Putamen (tissue), 1 donor: ENCODE results near the gene HUNK.
"Not testable (repeated sequence)": the region's sequence is repeated elsewhere in the genome, so short reads cannot be mapped to it uniquely, and the experiment has no call there.

Experiments used
- DNase-seq: peaks from one replicate; pipeline ENCODE4 v3.0.0-alpha.2; 2016; ENCODE audit warnings: low spot score

HUNK gene

DNA sequence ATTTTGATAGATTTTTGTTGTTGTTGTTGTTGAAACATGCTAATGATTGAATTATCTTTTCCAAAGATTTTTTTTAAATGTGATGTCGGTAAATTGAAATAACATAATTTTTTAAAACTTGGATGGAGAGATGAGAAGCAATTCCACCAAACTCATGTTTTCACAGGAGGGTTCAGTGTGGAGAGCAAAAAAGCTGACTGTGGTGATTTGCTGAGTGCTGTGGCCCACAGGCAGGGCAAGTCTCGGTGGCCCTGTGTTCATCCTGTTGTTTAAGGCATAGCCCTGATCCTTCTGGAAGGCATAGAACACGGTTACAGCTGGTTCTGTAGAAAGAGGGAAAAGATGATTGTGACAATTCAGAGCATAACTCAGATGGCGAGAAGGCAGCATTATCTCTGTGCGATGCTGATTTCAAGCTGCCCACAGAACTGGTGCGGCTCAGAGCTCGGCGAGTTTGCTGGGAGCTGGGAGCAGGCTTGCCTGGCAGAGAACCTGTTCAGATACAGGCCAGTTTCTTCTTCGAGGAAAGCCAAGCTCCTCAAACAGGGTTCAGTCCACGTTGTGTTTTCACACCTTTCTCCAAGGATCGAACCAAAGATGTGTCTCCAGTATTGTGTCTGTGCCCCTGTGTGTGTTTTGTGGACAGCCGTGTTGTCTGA, 127.1 kb downstream of the HUNK start:
- no peak for DNase-seq

DNA sequence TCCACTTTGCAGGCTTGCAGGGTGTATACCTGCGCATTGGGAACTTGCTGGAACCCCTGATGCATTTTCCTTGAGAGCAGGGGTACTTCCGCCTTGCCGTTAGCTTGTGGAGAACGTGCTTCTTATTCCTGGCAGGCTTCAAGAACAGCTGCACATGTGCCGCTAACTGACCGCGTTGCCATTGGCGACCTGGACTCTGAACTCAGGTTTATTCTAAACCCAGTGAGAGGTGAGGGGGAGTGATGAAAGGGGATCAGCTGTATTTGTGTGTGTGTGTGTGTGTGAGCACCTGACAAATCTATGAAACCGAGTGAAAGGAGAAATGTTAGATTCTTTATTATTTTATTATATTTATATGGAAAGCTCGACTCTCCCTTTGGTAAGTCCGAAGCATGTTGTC, 128.6 kb downstream of the HUNK start:
- no peak for DNase-seq

DNA sequence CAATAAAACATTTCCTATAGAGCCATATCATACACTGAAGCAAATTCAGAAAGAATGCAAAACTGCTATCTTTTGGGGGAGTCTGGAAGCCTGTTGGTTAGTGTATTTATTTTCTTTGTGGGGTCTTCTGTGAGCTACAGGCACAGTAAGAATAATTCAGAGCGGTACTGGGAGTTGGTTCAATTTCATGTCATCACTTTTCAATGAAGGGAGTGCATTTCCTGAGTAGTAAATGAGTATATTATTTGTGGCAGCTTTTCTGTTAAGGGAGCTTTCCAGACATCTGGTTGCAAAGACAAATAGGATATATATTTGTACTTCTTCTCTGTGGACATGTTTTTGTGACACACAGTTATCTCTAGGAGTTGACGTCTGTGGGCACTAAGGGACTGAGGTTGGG, 130.6 kb downstream of the HUNK start:
- no peak for DNase-seq

DNA sequence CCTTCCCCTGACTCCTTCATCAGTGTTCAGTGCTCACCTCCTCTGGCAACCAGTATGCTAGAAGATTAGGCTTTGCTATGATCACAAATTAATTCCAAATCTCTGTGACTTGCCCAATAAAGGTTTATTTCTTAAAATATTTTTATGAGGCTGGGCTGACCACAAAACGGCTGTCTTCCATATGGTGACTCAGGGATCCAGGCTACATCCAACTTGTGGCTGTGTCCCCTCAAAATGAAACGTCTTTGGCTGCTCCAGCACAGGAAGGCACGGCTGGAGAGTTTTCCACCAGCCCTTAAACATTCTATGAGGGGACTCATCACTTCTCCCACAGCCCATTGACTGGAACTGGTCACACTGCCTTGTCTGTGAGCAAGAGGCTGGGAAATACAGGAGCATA, 131.5 kb downstream of the HUNK start:
- DNase-seq = no peak

DNA sequence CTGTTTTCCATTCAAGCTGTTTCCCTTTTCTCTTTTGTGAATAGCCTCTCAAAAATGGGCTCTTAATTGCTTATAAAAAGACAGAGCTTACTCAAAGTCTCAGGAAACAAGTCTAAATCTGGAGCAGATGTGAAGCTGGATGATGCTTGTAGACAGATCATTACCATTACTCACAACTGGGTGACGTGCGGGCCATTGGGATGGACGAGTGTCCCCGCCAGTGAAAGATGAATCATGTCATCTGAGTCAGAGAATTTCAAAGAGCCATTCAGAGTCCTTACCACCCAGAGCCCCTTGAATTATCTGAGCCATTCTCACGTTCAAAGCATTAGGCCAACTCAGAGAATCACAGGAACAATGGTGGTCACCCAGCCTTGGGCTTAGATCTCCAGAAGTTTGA, 134.6 kb downstream of the HUNK start:
- no peak for DNase-seq

DNA sequence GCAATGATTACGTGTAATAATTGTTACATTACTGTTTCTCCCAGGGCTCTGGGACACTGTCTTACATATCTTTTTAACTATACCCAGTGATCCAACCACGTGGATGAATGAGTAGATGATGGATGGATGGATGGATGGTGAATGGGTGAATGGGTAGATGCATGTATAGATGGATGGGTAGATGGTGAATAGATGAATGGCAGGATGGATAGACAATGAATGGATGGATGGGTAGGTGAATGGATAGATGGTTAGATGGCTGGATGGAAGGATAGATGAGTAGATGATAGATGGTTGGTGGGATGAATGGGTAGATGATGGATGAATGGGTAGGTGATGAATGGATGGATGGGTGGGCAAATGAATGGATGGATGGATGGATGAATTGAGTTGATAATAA, 135.9 kb downstream of the HUNK start:
- no peak for DNase-seq

DNA sequence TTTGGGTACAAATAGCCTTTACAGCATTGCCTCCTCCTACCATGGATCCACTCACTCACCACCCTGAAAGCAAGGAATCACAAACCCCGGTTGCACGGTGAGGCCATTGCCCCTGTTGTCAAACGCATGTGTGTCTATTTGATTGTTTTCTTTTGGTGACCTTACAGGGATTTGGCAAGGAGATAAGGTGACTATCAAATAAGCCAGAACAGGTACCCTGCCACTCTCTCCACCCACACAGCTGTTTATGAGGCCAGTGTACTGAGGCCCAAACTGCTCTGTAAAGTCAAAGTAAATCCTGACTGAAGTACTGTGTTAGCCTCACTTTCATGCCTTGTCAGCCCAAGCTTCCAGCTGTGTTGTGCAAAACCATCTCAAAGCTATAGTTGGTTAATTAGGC, 136.4 kb downstream of the HUNK start:
- DNase-seq = no peak

DNA sequence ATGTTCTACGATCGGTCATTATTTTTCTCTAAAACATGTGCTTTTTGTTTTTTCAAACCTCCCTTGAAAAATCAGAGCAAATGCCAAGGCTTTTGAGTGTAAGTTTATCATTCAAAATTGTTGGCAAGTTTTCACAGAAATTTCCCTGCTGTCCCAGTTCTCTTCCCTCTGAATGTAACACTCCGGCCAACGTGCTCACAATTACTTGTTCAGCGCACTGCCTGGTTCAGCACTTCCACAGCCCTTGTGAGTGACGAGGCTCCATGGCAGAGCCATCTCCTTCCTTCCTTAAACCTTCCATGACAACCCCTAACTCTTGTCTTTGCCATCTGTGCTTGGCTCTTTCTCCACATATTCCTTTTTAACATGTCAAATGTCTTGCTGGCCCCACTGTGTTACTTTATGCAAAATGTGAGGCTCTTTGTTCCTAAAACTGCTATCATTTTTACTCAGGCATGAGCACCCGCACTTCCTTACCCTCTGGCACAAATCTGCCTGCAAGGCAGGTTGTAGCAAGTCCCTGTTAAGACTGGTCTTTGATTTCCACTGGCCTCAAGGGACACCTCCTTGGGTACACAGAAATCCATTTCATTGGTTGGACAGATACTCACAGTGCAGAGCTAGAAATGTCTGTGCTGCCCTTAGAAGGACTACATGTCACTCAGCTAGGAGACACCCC, 142.8 kb downstream of the HUNK start:
- no peak for DNase-seq

DNA sequence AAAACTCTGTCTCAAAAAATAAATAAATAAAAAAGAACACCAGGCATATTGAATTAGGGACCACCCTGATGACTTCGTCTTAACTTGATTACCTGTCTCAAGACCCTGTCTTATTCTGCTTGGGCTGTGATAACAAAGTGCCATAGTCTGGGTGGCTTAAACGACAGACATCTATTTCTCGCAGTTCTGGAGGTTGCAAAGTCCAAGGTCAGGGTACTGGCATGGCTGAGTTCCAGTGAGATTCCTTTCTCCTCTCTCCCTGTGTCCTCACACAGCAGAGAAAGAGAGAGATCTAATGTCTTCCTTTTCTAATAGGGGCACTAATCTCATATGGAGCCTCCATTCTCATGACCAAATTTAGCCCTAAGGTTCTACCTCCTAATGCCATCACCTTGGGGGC, 145.6 kb downstream of the HUNK start:
- no peak for DNase-seq

DNA sequence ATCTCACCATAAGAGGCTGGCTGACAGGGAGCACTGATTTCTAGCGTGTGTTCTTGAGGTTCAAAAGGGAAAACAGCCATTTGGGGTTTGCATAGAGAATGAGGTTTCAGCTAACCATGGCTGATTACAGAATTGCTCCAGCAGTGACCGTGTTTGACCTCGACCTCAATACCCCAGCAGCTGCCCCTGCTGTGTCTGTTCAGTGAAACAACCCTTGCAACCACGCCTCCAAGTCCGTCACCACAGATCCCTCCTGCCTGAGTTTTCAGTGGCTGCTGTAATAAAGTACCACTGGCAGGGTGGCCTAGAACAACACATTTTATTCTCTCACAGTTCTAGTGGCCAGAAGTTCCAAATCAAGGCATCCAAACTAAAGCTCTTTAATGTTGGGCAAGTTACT, 147.7 kb downstream of the HUNK start:
- no peak for DNase-seq

DNA sequence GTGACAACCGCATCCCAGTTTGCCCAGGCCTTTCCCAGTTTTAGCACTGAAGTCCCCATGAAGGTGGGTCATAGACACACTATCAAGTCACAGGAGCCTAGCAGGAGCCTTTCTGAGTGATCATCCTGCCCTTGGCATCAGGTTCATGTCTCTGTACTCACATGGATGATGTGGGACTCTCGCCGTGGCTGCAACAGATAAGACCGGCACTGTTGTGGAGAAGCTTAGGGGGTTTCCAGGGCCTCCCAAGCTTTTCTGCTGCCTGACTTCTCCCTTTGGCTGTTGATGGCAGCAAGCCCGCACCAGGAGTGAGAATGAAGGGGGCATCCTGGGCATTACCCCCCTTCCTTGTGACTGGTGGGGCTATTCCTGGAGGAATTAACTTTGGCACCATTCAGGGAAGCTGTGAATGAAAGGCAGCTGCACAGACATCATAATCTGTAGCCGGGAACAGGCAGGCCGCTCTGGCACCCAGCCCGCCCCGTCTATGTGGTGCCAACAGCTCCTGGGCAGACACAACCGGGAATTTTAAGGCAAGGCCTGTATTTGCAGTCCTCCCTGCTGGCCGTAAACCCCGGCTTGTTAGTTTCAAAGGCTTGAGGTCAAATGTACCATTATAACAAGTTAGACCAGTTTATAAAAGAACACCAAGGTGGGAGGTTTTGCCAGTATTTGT, 148.6 kb downstream of the HUNK start:
- no peak for DNase-seq

DNA sequence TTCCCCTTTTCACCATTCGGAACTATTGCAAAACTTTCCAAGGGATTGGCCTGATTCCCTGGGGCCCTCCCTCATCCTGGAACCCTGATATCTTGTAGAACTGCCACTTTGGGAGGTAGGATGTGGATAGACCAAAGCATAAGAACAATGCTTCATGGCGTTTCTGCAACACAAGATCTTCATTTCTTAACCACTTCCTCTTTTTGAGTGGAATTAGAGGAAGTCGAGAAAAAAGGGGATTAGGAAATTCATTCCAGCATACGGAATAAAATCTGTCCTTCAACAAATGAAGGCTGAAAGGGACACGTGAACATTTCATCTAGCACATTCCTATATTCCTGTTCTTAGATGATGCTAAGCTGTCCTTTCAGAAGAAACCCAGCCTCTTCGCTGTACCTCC, 149.3 kb downstream of the HUNK start:
- no peak for DNase-seq

DNA sequence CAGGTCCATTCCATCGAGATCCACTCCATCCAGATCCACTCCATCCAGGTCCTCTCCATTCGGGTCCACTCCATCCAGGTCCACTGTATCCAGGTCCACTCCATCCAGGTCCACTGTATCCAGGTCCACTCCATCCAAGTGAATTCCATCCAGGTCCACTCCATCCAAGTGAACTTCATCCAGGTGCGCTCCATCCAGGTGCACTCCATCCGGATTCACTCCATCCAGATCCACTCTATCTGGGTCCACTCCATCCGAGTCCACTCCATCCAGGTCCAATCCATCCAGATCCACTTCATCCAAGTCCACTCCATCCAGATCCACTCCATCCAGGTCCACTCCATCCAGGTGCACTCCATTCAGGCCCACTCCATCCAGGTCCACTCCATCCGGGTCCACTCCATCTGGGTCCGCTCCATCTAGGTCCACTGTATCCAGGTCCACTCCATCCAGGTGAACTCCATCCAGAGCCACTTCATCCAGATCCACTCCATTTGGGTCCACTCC, 157.4 kb downstream of the HUNK start:
- DNase-seq = no peak

DNA sequence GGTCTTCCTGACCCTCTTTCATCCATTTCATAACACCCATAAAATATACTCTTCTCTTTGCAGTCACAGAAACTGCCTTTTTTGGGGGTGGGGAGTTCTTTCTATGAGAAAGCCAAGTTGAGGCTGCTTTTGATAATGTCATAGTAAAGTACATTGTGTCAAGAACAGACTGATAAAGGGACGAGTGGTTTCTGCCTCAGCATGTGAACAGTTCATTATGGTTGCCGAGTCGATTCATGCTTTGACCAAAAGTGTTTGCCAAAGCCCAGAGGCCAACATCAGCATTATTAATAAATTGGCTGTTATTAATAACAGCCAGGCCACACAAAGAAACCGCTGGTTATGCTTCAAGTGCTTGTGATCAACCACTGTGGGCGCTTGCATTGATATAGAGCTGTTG, 162.0 kb downstream of the HUNK start:
- DNase-seq = no peak

DNA sequence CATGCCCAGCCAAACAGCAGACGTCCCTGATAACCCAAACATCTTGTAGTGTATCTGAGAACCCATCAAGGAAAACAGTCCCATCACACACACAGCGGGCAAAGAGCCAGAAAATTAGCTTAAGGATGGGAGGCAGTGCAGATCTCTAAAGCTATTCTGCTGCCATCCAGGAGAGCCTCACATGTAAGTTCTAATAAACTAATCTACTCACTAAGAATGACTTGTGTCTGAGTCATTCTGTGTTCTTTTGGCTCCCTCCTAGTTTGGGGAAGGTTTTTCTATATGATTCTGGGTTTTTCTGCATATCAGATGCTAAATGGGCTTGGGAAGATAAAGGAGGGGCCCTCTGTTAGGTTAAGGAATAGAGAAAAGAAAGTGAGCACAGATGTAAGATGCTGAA, 162.8 kb downstream of the HUNK start:
- no peak for DNase-seq

DNA sequence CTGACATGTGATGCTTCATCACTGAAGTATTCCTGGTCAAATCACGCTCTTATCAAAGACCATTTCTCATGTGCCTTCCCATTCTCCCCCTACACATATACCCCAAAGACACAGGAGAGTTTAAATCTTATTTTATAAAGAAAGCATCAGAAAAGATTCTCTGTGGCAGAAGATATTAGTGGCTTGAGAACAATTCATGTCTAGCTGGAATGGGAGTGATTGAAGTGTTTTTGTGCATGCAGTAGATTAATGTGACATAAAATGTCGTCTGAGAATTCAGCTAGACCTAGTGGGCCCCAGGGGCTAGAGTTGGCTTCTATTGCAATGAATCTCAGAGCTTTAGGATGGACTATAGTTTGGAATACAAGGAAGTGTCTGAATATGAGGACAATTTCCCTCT, 163.9 kb downstream of the HUNK start:
- no peak for DNase-seq

DNA sequence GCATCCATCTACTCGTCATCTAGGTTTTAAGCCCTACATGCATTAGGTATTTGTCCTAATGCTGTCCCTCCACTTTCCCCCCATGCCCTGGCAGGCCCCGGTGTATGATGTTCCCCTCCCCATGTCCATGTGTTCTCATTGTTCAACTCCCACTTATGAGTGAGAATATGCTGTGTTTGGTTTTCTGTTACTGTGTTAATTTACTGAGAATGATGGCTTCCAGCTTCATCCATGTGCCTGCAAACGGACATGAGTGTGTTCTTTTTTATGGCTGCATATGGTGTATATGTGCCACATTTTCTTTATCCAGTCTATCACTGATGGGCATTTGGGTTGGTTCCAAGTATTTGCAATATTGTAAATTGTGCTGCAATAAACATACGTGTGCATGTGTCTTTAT, 165.9 kb downstream of the HUNK start:
- not testable (repeated sequence) for DNase-seq

DNA sequence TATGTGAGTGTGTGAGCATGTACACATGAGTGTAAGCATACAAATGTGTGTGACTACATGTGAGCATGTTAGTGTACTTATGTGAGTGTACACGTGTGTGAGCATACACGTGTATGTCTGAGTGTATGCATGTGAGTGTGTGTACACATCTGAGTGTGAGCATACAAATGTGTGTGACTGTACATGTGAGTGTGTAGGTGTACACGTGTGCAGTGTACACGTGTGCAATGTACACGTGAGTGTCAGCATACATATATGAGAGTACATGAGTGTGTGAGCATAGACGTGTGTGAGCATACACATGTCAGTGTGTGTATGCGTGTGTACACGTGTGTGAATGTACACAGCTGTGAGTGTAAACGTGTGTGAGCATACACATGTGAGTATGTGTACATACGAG, 170.6 kb downstream of the HUNK start:
- DNase-seq = no peak

DNA sequence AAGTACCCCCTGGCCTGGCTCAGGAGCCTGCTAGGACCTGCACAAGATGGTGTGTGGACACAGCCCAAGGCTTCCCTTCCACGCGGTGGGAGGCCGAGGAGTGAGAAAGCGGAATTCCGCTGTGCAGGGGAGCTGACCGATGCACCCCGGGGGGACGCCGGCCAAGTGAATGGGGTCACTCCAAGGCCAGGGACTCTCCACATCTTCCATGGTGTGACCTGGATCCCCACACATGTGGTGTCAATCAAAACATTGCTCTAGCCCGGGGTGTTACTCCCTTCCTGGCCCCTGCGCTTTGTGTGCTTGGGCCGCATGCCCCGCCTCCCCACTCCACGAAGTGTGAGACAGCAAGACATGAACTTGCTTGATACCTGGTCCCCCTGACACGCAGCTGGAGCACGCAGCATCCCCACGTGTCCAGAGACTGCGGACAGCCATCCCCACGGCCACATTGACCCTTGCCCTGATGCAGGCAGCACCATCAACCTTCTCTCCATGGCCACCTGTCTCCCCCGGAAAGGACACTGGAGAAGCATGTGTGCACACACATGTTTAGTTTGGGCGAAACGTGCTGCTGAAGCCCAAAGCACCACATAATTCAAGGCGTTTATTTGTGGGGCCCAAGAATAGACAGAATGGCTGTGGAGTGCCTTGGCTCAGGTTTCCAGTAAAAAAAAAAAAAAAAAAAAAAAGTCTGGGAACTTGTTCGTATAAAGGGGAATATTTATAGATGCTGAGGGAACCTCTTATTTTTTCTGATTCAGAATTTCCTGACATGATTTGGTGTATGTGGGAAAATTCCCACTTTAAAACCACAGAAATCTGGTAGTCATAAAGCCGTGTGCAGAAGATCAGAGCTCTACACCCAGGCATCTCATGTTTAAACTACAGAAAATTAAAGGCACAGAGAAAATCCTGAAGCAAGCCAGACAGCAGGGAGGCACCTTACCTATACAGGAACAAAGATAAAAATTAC, 171.7 kb downstream of the HUNK start:
- DNase-seq = no peak

DNA sequence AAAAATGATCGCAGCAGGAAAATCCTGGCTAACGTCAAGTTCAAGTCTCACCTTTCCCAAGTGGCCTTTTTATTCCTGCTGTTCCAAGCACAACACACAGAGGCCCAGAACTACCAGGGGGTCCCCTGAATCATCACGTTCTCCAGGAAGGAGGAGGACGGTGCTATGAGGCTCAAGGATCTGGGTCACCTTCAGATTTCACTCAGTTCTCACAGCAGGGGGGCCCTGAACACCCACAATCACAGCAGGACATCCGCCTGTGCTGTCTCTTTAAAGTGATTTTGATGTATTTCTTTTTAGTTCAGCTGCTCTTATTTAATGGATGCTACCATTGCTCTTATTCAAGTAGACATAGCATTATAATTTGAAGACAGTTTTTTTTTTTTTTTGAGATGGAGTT, 173.4 kb downstream of the HUNK start:
- no peak for DNase-seq

DNA sequence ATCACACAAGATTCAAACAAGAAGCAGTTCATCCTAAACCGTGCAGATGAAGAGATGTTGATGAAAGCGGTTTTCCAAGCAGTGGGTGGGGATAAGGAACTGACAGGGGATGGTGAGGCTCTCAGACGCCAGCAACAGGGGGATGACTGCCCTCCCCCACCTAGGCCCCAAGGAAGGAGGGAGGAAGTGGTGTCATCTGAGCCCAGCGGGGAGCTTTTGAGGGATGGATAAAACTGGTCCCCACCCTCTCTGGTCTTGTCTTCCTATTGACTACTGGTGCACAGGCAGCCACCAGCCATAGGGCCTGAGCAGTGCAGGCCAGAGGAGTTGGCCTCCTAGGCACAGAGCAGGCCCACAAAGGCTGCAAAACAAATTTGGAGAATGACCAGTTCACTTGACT, 175.5 kb downstream of the HUNK start:
- DNase-seq = no peak
